Sigmoid colon (tissue), 7 donors: ENCODE data around the gene SURF4. TPM values are rescaled to one million over a fixed set of nuclear protein-coding genes. Genes with fewer than 3 reads are reported as not detected.

Experiments used
- DNase-seq: peaks from one replicate; pipeline ENCODE4 v3.0.0-alpha.2; 2019
- H3K27ac ChIP-seq, 4 donors: fragments of 200-600 bp; sonication (generic); one replicate each; pipeline ENCODE4 v1.5.1; 2016 to 2019; ENCODE audit warnings: mild to moderate bottlenecking in 1 of 4
- H3K27me3 ChIP-seq, 3 donors: fragments of 200-600 bp; sonication (generic); one replicate each; pipeline ENCODE4 v1.5.1; 2019; ENCODE audit warnings: mild to moderate bottlenecking in 1 of 3
- H3K36me3 ChIP-seq, 4 donors: fragments of 200-600 bp; sonication (generic); one replicate each; pipeline ENCODE4 v1.5.1; 2016 to 2019
- H3K4me1 ChIP-seq, 4 donors: fragments of 200-600 bp; sonication (generic); one replicate each; pipeline ENCODE4 v1.5.1; 2017 to 2019
- H3K4me3 ChIP-seq, 4 donors: fragments of 200-600 bp; sonication (generic); one replicate each; pipeline ENCODE4 v1.5.1; 2017 to 2019; ENCODE audit warnings: mild to moderate bottlenecking in 2 of 4, moderate library complexity in 1 of 4
- H3K9me3 ChIP-seq, 4 donors: fragments of 200-600 bp in 3 of 4; sonication (generic) in 3 of 4; one replicate each; pipeline versions ENCODE4 v1.5.1 to v1.6.1; 2013 to 2019
- EP300 ChIP-seq, 4 donors: sonication (generic); formaldehyde crosslinking; IDR thresholded peaks; one replicate each; pipeline ENCODE4 v1.6.1; 2017; ENCODE audit warnings: antibody characterized with exemption in 4 of 4
- POLR2A ChIP-seq, 2 donors: fragments of 450-650 bp; IDR thresholded peaks; one replicate each; pipeline ENCODE4 v1.6.1; 2016; ENCODE audit warnings: antibody characterized with exemption in 2 of 2, mild to moderate bottlenecking in 2 of 2, moderate library complexity in 2 of 2
- POLR2AphosphoS5 ChIP-seq, 4 donors: sonication (generic); formaldehyde crosslinking; IDR thresholded peaks; one replicate each; pipeline ENCODE4 v1.6.1; 2017; ENCODE audit warnings: antibody characterized with exemption in 4 of 4
- WGBS, 2 donors: extraction: QIAGEN DNeasy Blood & Tissue Kit; methylation state at CpG; one replicate each; pipeline ENCODE4 v1.1.7; 2013; 5-methylcytosine and 5-hydroxymethylcytosine counted together
- intact Hi-C: fragments of 100-400 bp; cut with DNase I; formaldehyde crosslinking; loops from one replicate; pipeline ENCODE4 v1.15.1; 2023
- polyA plus RNA-seq, 3 donors: library from polyadenylated mRNA; stranded (reverse); fragments of 200-250 nt; gene quantifications; one replicate each; pipeline ENCODE4 v1.2.3, GENCODE V29; 2013
- total RNA-seq, 4 donors: library from RNA; depleted of rRNA; stranded (reverse); fragments of >200 nt; gene quantifications; one replicate each; pipeline ENCODE4 v1.1.0, GENCODE V29; 2016
- TF ChIP-seq, protein P1 (sequence below), 4 experiments: fragments of 450-650 bp in 3 of 4; fragments of 200-600 bp in 1 of 4; IDR thresholded peaks; one replicate each; pipeline ENCODE4 v1.5.1; 2016 to 2019; ENCODE audit warnings: antibody characterized with exemption in 4 of 4, mild to moderate bottlenecking in 3 of 4, moderate library complexity in 2 of 4
- donor health status: healthy with polysubstance abuse.
- donor health status: Bipolar disorder and iron deficiency.
- donor health status: healthy.

Gene SURF4
- total and polyA plus RNA-seq, 7 donors = 17.4 to 190 (median 83.1) TPM

DNA sequence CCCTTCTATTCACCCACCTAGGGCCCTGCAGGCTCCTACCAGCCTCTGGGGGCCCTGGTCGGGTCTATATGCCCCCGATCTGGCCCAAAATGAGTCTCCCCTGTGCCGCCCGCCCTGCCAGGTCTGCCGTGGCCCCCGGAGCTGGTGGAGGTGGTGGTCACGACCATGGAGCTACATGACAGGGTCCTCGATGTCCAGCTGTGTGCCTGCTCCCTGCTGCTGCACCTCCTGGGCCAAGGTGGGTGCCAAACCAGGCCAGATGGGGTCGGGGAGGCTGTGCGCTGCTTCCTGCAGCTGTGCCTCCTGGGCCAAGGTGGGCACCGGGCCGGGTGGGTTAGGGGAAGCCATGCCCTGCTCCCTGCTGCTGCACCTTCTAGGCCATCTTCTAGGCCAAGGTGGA is 24.4 kb upstream of the SURF4 start:
- no peaks in the 10 kb centered on the region for H3K9me3 ChIP-seq
- intact Hi-C loops = no loop called here
- no peaks in the 10 kb centered on the region for H3K4me1 ChIP-seq
- H3K36me3 ChIP-seq = peaks cover 0 to 14% (median 3%) of the 10 kb centered on the region in 4 donors
- no peak overlapping the region for H3K27ac ChIP-seq
- DNase-seq = no peak
- no peak overlapping the region for H3K4me3 ChIP-seq
- WGBS, 2 donors = 89 to 92% methylated on average over 12 of the region's 12 CpGs
- TF ChIP-seq POLR2AphosphoS5 (IDR thresholded peaks at IDR 0.05) (no peak), EP300 (IDR thresholded peaks at IDR 0.05) (no peak), POLR2A (IDR thresholded peaks at IDR 0.05) (no peak)
- TF ChIP-seq, protein P1, sequence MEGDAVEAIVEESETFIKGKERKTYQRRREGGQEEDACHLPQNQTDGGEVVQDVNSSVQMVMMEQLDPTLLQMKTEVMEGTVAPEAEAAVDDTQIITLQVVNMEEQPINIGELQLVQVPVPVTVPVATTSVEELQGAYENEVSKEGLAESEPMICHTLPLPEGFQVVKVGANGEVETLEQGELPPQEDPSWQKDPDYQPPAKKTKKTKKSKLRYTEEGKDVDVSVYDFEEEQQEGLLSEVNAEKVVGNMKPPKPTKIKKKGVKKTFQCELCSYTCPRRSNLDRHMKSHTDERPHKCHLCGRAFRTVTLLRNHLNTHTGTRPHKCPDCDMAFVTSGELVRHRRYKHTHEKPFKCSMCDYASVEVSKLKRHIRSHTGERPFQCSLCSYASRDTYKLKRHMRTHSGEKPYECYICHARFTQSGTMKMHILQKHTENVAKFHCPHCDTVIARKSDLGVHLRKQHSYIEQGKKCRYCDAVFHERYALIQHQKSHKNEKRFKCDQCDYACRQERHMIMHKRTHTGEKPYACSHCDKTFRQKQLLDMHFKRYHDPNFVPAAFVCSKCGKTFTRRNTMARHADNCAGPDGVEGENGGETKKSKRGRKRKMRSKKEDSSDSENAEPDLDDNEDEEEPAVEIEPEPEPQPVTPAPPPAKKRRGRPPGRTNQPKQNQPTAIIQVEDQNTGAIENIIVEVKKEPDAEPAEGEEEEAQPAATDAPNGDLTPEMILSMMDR (IDR thresholded peaks at IDR 0.05) = no peak
- H3K27me3 ChIP-seq = peaks cover 0 to 10% (median under 1%) of the 10 kb centered on the region in 3 donors

DNA sequence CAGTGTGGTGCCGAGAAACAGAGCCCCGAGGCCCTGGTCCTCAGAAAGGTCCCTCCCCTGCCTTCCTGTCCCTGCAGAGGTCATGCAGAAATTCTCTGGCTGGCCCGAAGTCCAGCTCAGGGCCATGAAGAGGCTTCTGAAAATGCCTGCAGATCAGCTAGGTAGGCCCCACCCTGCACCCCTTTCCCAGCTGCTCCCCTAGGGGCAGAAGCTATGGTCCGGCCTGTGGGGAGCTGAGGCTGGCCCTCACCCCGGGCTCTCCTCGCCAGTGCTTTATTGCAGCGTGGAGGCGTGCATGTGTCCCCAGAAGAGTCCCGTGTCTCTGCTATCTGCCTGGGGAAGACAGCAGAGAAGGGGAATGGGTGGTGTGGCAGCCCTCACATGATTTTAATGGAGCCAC is 22.0 kb upstream of the SURF4 start:
- TF ChIP-seq POLR2A (IDR thresholded peaks at IDR 0.05) (no peak), POLR2AphosphoS5 (IDR thresholded peaks at IDR 0.05) (no peak), EP300 (IDR thresholded peaks at IDR 0.05) (no peak)
- TF ChIP-seq, protein P1 (IDR thresholded peaks at IDR 0.05) = no peak
- Histone ChIP-seq H3K36me3 (peaks cover 0 to 6% (median 0%) of the 10 kb centered on the region in 4 donors), H3K4me1 (no peaks in the 10 kb centered on the region), H3K4me3 (no peak overlapping the region), H3K9me3 (no peaks in the 10 kb centered on the region), H3K27me3 (peaks cover 0 to 34% (median 11%) of the 10 kb centered on the region in 3 donors), H3K27ac (no peak overlapping the region)
- DNase-seq = no peak
- 40 to 72% methylated on average over 9 of the region's 9 CpGs for WGBS, 2 donors
- intact Hi-C loops = no loop called here

DNA sequence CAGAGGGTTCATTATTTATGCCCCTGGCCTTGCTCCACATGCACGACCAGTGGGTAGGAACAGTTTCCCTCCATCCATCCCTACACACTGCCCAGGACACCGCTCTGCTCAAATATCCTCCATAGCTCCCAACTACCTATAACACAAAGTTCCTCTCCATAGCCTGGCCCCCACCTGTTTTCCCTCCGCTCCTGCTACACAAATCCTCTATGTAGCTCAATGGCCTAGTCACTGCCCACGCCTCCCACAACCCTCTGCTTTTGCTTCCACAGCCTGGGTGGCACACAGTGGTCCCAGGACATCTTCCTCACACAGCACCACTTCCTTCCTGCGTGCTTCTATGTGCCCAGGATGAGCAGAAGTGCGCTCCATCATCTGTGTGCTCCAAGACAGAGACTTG is 21.5 kb upstream of the SURF4 start:
- H3K27ac ChIP-seq = no peak overlapping the region
- intact Hi-C loops = no loop called here
- peaks cover 0 to 6% (median 0%) of the 10 kb centered on the region in 4 donors for H3K36me3 ChIP-seq
- DNase-seq = no peak
- H3K9me3 ChIP-seq = no peaks in the 10 kb centered on the region
- WGBS, 2 donors = 67 to 80% methylated on average over 6 of the region's 6 CpGs
- no peak overlapping the region for H3K4me3 ChIP-seq
- TF ChIP-seq POLR2AphosphoS5 (IDR thresholded peaks at IDR 0.05) (no peak), EP300 (IDR thresholded peaks at IDR 0.05) (no peak), POLR2A (IDR thresholded peaks at IDR 0.05) (no peak)
- TF ChIP-seq, protein P1 (IDR thresholded peaks at IDR 0.05) = no peak
- peaks cover 0 to 36% (median 11%) of the 10 kb centered on the region in 3 donors for H3K27me3 ChIP-seq
- H3K4me1 ChIP-seq = no peaks in the 10 kb centered on the region

DNA sequence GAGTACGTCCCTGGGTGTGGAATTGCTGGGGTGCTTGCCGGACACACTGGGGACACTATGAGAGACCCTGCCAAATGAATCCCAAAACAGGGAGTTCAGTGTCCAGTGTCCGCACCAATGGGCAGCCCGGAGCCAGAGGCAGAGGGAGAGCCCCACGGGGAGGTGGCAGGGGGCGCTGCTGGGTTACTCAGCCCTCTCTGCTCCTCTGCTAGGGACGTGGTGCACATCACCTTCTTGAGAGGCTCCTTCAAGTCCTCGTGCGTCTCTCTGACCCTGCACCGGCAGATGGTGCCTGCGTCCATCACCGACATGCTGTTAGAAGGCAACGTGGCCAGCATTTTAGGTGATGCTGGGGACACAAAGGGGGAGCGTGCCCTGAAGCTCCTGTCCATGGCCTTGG is 21.1 kb upstream of the SURF4 start:
- intact Hi-C loops = no loop called here

More for the DNA sequence above, 21.1 kb upstream of the SURF4 start:
- WGBS, 2 donors = 21 to 35% methylated on average over 14 of the region's 14 CpGs
- Histone ChIP-seq H3K4me3 (no peak overlapping the region), H3K27me3 (peaks cover 0 to 40% (median 11%) of the 10 kb centered on the region in 3 donors), H3K9me3 (no peaks in the 10 kb centered on the region), H3K4me1 (no peaks in the 10 kb centered on the region), H3K27ac (no peak overlapping the region), H3K36me3 (peaks cover 0 to 6% (median 0%) of the 10 kb centered on the region in 4 donors)
- DNase-seq = no peak
- no peak for TF ChIP-seq POLR2A (IDR thresholded peaks at IDR 0.05)
- TF ChIP-seq POLR2AphosphoS5 (IDR thresholded peaks at IDR 0.05) = no peak
- no peak for TF ChIP-seq EP300 (IDR thresholded peaks at IDR 0.05)
- TF ChIP-seq, protein P1 (IDR thresholded peaks at IDR 0.05) = no peak
